ENCODE results near the gene ATG13. TPM values are rescaled to one million over a fixed set of nuclear protein-coding genes. Genes with fewer than 3 reads are reported as not detected.
"Not testable (repeated sequence)": the region's sequence is repeated elsewhere in the genome, so short reads cannot be mapped to it uniquely, and the experiment has no call there.

The ATG13 gene
- total RNA-seq, 2 donors from 2014 or later: 54.5 to 80.2 TPM

DNA sequence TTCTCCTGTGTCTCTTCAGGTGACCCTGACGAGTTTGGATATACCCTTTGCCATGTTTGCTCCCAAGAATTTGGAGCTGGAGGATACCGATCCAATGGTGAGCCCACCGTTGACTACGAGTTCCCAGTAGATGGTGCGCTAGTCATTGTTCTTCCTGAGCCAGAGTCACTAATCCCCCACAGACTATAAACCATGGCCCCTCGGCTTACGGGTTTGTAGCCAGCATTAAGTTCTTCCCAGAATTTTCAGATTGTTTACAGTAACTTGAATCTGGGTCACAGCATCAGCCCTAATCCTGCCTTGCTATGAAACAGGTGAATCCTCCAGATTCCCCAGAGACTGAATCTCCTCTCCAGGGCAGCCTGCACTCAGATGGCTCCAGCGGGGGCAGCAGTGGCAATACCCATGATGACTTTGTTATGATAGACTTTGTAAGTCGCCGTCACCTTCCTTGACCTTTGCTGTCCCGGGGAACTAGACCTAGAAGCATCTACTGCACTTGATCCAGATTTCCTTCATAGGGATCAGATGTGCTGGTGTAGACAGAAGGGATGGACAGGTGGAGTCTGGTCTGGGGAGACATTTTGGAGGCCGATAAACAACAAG is 51.2 kb downstream of the ATG13 start:
- no peak for DNase-seq (ENCODE audit: low spot score)
- Histone ChIP-seq H3K27ac (peak overlapping the region in 1 of 2 donors; percentile 82), H3K4me1 (peaks cover 0 to 55% of the 10 kb centered on the region in 2 donors)

DNA sequence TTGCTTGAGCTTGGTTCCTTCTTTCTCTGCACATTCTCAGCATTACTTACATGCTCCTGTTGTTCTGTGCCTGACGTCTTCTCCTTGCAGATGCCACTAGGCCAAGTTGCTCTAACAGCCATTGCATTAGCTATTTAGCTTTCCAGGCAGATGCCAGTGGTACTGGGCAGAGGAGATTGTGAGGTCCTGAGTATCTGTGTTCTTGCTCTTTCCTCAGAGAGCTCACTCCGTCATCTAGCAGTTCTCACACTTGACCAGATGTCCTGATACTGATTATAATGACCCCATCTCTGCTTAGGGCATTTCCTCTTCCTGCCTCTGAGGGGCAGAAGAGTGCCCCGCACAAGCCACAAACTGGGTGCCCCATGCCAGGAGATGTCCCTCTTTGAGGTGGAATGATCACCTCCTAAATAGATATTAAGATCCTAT is 52.4 kb downstream of the ATG13 start:
- H3K27ac ChIP-seq: peak overlapping the region in 1 of 2 donors; percentile 22
- H3K4me1 ChIP-seq: peaks cover 0 to 55% of the 10 kb centered on the region in 2 donors
- H3K36me3 ChIP-seq: peaks cover 74% of the 10 kb centered on the region
- H3K27me3 ChIP-seq: no peaks in the 10 kb centered on the region
- TF ChIP-seq, protein P1, sequence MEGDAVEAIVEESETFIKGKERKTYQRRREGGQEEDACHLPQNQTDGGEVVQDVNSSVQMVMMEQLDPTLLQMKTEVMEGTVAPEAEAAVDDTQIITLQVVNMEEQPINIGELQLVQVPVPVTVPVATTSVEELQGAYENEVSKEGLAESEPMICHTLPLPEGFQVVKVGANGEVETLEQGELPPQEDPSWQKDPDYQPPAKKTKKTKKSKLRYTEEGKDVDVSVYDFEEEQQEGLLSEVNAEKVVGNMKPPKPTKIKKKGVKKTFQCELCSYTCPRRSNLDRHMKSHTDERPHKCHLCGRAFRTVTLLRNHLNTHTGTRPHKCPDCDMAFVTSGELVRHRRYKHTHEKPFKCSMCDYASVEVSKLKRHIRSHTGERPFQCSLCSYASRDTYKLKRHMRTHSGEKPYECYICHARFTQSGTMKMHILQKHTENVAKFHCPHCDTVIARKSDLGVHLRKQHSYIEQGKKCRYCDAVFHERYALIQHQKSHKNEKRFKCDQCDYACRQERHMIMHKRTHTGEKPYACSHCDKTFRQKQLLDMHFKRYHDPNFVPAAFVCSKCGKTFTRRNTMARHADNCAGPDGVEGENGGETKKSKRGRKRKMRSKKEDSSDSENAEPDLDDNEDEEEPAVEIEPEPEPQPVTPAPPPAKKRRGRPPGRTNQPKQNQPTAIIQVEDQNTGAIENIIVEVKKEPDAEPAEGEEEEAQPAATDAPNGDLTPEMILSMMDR (IDR thresholded peaks at IDR 0.05): peak in 1 of 2 donors; percentile 47
- H3K4me3 ChIP-seq: no peak overlapping the region
- no peak for DNase-seq (ENCODE audit: low spot score)
- H3K9me3 ChIP-seq: no peaks in the 10 kb centered on the region

More for the DNA sequence above, 51.2 kb downstream of the ATG13 start:
- H3K9me3 ChIP-seq: no peaks in the 10 kb centered on the region
- no peaks in the 10 kb centered on the region for H3K27me3 ChIP-seq
- TF ChIP-seq, protein P1 (IDR thresholded peaks at IDR 0.05): no peak
- H3K36me3 ChIP-seq: peaks cover 73% of the 10 kb centered on the region
- no peak overlapping the region for H3K4me3 ChIP-seq

DNA sequence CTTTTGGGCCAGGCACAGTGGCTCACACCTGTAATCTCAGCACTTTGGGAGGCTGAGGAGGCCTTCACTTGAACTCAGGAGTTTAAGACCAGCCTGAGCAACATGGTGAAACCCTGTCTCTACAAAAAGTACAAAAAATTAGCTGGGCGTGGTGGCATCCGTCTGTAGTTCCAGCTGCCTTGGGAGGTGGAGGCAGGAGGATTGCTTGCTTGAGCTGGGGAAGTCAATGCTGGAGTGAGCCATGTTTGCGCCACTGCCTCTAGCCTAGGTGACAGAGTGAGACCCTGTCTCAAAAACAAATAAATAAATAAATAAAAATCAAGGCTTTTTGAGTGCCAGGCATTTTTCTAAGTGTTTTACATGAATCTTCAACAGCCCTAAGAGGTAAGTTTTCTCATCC is 53.2 kb downstream of the ATG13 start:
- Histone ChIP-seq H3K36me3 (peaks cover 66% of the 10 kb centered on the region), H3K4me1 (peaks cover 0 to 55% of the 10 kb centered on the region in 2 donors), H3K27ac (peak overlapping the region in 1 of 2 donors; percentile 10)
- H3K4me3 ChIP-seq; H3K27me3 ChIP-seq; DNase-seq (ENCODE audit: low spot score); H3K9me3 ChIP-seq: not testable (repeated sequence)

DNA sequence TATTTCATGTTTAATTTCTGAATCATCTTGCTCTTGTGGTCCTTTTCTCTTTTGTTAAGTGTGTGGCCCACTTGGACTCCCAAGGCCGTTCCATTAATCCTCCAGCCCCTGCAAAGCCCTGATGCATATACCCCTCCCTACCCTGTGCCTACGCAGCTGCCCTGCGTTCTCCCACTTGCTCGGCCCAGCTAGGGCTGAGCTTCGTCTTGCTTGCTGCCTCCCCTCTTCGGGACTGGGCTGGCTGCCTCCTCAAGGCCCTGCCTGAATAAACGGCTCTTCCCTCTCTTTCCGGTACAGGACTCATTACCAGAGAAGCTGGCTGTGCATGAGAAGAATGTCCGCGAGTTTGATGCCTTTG is 54.6 kb downstream of the ATG13 start:
- Histone ChIP-seq H3K27me3 (no peaks in the 10 kb centered on the region), H3K9me3 (no peaks in the 10 kb centered on the region), H3K4me3 (no peak overlapping the region), H3K27ac (peak overlapping the region; percentile 86 to 88), H3K4me1 (peaks cover 0 to 57% of the 10 kb centered on the region in 2 donors), H3K36me3 (peaks cover 68% of the 10 kb centered on the region)
- DNase-seq (ENCODE audit: low spot score): no peak
- TF ChIP-seq, protein P1 (IDR thresholded peaks at IDR 0.05): no peak

DNA sequence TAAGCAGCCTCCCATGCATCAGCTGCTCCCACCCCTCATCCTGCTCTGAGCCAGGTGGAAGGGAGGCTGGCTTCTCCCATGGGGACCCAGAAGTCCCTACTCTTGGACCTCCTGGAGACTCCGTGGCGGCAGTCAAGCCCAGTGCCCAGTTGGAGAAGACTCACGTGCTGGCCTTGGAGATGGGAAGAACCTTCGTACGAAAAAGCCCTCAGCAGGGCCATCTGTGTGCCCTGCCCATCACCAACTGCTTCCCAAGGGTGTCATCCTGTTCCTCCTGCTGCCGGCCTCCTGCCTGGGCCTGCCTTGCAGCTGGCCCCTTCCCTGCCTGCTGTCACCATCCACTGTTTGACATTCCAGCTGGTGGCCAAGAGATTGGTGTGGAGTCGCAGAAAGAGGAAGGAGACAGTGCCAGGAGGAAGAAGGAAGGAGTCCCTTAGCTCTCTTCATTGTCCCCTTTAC is 55.1 kb downstream of the ATG13 start:
- TF ChIP-seq, protein P1 (IDR thresholded peaks at IDR 0.05): no peak
- no peaks in the 10 kb centered on the region for H3K27me3 ChIP-seq
- H3K4me3 ChIP-seq: no peak overlapping the region
- peaks cover 0 to 56% of the 10 kb centered on the region in 2 donors for H3K4me1 ChIP-seq
- peak overlapping the region; percentile 86 to 88 for H3K27ac ChIP-seq
- no peaks in the 10 kb centered on the region for H3K9me3 ChIP-seq
- peaks cover 73% of the 10 kb centered on the region for H3K36me3 ChIP-seq
- no peak for DNase-seq (ENCODE audit: low spot score)

DNA sequence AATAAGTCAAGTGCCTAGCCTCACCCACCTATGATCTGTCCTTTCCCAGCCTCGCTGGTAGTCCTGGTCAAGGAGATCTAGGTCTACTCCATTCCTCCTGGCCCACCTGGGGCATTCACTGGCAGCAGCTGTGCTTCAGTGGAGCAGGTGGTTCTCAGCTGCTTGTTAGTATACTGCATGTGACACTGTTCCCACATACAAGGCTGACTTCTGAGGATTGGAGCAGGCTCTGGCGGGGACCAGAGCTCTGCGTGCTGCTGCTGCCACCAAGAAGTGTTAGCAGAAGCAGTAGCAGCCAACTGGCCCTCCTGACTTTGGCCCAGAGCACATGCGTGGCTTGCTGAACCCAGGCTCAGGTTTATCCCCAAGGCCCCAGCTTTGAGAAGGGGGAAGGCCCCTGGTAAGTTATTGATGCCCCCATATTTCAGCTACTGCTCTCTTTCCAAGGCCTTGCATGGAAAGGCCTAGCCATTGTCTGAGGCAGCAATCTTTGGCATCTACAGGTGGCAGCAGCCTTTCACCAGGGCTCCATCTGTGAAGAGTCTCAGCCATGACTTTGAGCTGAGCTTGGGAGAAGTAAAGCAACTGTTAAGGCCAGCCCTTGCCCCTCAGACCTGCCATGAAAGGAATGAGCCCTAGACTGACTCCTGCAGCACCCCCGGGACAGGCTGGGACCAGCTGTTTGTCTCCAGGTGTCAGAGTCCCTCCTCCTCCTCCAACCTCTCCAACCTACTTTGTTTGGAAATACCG is 56.5 kb downstream of the ATG13 start:
- TF ChIP-seq, protein P1 (IDR thresholded peaks at IDR 0.05): no peak
- no peak overlapping the region for H3K4me3 ChIP-seq
- H3K27ac ChIP-seq: peak overlapping the region; percentile 86 to 88
- no peak for DNase-seq (ENCODE audit: low spot score)
- H3K36me3 ChIP-seq: peaks cover 70% of the 10 kb centered on the region
- peaks cover 0 to 58% of the 10 kb centered on the region in 2 donors for H3K4me1 ChIP-seq
- no peaks in the 10 kb centered on the region for H3K27me3 ChIP-seq
- no peaks in the 10 kb centered on the region for H3K9me3 ChIP-seq
